GM12872 (cell line): Measurements from ENCODE around the gene ADORA3.

ENCODE experiments used
- TF ChIP-seq, protein P1 (sequence below): IDR thresholded peaks from 3 replicates; pipeline ENCODE4 v1.5.1; 2011; ENCODE audit warnings: low read depth, mild to moderate bottlenecking, low read length, moderate library complexity; ENCODE audit not compliant: insufficient read depth

The ADORA3 gene

DNA sequence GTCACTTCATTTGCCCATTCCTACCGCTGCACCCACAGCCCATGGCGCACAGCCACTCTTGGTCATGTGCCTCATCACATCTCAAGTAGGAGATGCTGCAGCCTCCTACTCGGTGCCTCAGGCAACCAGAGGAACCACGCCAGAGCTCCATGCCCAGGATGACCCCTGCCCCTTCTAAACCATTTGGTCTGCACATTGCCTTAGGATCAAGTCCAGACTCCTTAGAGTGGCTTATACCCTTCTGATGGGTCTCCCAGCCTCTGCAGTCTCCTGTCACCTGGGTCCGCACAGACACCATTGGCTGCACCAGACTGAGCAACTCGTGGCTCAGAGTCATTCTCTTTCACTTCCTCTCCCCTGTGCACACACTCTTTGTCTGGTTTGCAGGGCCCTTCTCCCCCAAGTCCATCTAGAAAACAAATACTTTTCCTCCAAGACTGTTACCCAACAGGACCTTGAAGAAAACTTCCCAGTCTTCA, 2.2 kb upstream of the ADORA3 start:
- TF ChIP-seq, protein P1, sequence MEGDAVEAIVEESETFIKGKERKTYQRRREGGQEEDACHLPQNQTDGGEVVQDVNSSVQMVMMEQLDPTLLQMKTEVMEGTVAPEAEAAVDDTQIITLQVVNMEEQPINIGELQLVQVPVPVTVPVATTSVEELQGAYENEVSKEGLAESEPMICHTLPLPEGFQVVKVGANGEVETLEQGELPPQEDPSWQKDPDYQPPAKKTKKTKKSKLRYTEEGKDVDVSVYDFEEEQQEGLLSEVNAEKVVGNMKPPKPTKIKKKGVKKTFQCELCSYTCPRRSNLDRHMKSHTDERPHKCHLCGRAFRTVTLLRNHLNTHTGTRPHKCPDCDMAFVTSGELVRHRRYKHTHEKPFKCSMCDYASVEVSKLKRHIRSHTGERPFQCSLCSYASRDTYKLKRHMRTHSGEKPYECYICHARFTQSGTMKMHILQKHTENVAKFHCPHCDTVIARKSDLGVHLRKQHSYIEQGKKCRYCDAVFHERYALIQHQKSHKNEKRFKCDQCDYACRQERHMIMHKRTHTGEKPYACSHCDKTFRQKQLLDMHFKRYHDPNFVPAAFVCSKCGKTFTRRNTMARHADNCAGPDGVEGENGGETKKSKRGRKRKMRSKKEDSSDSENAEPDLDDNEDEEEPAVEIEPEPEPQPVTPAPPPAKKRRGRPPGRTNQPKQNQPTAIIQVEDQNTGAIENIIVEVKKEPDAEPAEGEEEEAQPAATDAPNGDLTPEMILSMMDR, result no peak

DNA sequence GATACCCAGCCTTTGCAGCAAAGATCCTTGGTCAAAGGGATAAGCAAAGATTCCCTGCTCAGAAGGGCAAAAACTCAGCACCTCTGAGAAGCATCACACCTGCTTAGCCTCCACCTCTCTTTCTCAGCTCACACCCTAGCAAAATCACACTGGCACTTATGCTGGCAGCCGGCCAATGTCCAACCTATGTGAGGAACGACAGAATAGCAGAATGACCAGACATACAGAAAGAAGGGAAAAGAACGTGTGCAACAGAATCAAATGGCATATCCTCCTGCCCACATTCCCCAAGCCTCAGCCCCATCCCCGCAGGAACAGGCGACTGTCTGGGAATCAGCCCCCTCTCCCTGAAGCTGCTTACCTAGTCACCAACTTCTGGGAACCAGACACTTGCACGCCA, 664 bp upstream of the ADORA3 start:
- TF ChIP-seq, protein P1, result no peak

DNA sequence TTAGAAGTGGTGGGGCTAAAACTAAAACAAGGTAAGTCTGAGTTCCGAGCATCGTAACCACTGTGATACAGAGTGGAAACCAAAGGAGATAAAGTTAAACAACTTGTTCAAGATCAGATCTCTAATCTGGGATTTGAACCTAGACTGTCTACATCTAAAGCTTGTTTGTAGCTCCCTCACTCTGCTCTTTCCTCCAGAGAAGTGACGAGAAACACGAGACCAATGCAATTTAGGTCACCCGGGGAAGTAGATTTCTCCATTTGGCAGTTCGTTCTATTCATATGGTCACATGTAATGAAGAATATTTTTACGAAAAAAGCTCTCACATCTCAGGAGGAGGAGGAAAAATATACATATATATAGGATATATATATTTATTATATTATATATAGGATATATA, 1.8 kb downstream of the ADORA3 start:
- TF ChIP-seq, protein P1, result no peak

DNA sequence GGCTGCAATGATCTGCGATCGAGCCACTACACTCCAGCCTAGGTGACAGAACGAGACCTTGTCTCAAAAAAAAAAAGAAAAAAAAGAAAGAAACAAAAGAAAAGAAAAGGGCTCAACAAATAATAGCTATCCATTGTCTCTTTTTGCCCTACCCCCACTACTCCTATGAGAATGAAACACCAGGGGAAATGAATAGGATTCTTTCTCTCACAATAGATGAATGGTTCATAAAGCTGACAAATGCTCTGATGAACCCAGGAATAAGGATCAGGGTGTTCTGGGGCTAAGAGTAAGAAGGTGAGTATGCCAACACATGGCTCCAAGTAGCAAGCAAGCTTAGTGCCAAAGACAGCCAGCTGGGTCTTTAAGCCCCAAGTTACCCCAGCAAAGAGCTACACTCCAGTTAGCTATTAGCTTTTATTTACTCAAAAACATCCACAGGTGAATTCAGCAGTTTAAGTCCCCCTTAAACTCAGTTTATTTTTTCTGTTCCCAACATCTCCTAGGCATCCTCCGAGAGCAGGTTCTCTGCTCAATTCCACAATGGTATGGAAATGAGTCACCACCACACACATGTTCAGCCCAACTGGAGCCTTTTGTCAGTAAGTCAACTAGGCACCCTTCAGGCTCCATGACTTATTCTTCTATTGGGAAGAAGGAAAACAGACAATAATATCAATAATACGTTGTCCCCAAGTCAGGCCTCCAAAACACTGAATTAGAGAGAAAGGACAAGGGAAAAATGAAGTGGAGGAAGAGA, 4.2 kb downstream of the ADORA3 start:
- TF ChIP-seq, protein P1, result no peak

DNA sequence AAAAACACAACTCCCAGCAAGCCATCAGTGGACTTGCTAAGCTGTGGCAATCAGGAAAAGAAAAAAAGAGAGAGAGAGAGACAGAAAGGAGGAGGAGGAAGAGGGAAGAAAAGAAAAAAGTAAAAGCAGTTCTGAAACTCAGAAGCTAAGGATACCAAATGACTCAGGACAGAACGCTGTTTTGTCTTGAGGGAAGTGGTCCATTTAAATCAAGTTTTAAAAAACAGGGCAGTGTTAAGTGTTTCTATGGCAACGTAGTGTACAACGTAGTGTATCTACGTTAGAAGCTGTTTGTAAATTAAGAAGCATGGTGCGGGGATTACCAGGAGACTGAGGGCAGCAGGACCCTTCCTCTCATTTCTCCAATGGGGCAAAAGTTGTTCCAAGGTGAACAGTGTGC, 5.8 kb downstream of the ADORA3 start:
- TF ChIP-seq, protein P1, result no peak

DNA sequence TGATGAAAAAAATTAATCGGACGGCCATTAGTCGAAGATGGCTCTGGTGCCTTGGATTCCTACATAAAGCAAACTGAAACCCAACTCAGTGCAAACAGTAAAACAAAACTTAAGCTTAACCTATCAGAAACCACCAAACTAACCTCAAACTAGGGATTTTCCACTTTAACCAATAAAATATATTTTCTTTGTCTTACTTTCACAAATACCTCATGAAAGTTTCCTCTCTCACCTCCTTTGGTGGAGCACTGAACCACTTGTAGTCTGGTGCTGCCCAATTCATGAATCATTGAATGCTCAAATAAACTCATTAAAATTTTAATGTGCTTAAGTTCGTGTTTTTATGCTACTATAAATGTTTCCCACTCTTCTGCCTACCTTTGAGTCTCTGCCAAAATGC, 7.0 kb downstream of the ADORA3 start:
- TF ChIP-seq, protein P1, result no peak

DNA sequence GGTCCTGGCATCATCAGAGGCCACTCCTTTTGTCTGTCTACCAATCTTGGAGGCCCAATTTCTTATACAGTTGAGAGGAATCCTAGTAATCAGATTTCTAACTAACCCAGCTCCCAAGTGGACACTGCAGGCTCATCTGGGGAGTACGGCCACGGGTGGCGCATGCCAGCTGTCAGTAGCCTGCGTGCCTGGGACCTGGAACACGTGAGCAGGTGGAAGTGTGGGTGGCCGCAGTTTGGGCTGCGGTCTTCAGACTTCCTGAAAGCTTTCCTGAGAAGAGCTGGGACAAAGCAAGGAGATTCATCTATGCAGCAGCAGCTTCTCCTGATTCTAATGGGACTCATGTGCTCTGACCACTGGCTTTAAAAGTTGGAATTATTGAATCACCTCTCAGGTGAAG, 12.4 kb downstream of the ADORA3 start:
- TF ChIP-seq, protein P1, result no peak

DNA sequence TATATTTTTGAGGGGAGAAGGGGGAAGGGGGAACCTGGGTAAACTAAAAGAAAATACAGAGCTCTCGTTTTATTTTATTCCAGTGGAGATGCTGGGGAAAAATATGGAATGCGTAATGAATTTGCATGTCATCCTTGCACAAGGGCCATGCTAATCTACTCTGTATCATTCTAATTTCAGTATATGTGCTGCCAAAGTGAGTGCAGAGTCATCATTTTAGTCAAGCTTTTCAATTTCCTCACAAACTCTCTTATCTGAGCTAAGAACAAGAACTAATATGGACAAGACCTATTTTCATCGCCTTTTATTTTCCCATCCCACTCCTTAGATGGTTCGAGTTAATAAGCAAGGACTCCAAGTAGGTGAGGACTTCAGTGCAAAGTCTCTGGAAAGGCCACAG, 13.2 kb downstream of the ADORA3 start:
- TF ChIP-seq, protein P1, result no peak
